Activated CD8-positive, alpha-beta memory T cell treated with anti-CD3 and anti-CD28 coated beads for 1 hour (primary cell): ENCODE measurements around the gene ABCA13.

Source experiments
- DNase-seq, 2 donors: peaks; one replicate each; pipeline ENCODE4 v3.0.0-alpha.2; 2020; ENCODE audit warnings: low read depth in 1 of 2; ENCODE audit errors: extremely low read depth in 1 of 2

Gene ABCA13

DNA sequence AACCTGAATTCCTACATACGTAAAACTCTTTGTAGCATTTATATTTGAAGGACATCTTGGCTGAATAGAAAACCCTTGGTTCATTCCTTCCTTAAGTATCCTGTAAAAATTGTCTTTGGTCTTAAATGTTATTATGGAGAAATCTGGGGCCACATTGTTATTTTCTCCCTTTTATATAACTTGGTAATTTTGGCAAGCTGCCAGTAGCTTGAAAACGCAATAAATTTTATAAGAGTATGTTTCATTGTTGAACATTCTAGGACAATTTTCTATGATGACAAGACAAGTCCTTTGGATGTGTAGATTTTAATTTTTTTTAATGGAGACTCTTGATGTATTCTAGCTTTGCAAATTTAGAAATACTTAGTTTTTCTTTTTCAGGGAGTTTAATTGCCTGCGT lies 191.9 kb downstream of the ABCA13 start:
- DNase-seq: no peak

DNA sequence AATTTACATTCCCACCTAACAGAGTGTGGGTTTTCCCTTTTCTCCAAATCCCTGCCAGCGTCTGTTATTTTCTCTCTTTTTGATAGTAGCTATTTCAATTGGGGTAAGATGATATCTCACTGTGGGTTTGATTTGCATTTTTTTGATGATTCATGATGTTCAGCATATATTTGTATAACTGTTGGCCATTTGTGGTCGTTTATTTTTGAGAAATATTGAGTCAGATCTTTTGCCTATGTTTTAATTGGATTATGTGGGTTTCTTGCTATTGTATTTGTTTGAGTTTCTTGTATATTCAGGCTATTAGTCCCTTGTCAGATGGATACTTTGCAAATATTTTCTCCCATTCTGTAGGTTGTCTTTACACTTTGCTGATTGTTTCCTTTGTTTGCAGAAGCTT lies 193.8 kb downstream of the ABCA13 start:
- no peak for DNase-seq

DNA sequence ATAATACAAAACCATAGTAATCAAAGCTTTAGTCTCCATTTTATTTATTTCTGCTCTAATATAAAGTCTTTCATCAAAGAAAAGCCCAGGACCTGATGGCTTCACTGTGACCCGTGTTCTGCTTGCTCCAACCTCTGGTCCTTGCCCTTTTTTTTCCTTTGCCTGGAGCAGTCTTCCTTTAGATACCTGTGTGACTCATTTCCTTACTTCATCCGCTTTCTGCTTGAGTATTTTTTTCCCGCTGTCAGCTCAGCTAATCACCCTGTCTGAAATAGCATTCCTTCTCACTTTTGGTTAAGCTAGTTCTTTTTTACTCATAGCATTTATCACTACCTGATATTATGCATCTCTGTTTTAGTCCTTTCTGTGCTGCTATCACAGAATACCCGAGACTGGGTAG lies 194.8 kb downstream of the ABCA13 start:
- no peak for DNase-seq

DNA sequence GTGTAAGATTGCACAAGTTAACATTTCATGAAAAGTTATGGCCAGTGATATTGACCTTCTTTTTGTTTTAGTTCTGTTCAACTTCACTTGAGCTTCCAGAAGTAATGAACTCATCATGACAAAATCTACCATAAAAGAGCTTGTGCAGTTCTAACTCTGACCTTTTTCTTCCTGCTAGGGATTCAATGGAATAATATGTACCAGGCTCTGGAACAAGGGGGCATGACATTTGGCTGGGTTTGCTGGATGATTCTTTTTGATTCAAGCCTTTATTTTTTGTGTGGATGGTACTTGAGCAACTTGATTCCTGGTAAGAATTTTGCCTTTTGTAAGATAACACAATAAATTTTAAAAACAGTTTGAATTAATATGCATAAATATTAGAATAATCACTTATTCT lies 205.0 kb downstream of the ABCA13 start:
- no peak for DNase-seq

DNA sequence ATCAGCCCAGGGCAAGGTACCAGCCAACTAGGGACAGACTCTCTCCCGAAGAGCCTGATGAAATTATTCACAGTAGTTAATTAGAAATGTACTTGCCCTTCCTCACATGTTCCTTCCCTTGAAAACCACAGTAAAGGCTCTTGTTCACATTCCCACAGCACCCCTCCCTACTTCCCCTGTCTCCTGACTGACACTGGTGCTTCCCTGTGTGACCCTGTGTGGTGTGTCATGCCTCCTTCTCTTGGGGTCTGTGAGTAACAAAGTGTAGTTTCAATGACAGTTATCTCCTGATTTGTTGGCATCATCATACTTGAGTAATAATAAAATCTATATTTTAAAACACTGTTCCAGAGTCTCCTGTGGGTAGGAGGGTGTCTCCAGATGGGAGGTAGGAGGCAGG lies 209.7 kb downstream of the ABCA13 start:
- no peak for DNase-seq

DNA sequence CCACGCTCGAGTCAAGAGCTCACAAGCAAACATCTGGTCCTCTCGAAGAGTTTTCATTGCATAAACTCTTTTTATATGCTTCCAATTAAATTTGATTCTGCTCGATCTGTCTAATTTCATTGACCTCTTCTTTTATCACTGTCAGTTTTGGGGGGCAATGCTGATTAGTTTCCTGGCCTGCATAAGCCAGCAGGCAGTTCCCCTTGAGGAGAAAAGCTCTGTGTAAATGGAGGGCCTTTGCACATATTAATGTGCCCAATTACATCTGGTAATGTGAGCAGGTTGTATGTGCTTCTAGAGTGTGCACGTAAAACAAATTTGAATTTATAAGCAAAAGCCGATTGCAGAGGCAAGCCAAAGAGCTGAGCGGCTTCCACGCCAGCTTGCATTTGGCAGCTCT lies 210.3 kb downstream of the ABCA13 start:
- DNase-seq: no peak

DNA sequence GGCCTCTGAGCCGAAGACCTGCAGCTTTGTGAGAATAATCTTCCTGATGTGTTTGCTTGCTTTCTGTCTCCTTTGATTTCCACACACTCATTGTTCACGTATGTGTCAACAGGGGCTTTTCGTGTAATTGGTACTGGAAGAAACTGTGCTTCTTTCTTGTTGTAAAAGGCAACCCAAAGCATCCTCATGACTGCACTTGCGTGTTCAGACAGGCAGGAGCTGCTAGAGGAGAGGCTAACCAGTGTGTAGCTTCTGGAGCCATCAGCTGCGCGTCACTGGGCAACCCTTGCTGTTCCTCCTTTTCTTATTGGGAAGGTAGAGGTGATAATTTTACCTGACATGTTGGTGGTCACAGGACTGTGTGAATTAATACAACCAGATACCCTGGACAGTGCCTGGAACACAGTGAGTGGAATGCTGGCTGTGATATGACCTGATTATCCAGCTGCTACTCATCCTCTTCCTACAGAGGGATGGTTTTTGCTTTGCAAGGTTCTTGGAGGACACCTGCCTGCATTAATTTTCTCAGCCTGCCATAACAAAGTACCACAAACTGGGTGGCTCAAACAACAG lies 213.0 kb downstream of the ABCA13 start:
- DNase-seq: no peak

DNA sequence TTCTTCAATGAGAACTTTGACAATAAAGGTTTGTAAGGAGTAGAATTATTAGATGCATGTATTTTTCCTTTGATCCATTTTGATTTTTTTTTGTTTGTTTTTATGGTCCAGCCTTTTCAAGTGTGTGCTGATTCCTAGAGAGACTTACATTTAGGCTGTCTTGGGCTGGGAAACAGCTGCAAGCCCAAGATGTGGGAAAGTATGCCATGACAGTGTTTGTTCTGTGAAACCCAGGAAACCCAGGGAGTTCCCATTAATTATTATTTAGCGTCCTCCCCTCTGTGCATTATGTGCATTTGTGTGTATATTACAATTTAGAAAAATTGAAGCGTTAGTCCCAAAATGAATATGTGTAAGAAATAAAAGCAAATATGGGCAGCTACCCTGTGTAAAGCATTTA lies 216.7 kb downstream of the ABCA13 start:
- no peak for DNase-seq

DNA sequence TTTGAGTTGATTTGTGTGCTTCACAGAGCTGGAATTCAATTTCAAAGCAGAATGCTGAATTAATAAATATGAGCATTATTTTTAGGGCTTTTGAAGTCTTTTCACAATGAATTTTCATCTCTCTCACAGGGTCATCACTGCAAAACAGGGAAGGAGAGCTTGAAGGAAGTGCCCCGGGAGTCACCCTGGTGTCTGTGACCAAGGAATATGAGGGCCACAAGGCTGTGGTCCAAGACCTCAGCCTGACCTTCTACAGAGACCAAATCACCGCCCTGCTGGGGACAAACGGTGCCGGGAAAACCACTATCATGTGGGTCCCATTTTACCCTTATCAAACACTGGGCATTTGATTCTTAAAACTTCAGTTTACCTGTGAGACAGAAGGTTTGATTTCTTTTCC lies 217.7 kb downstream of the ABCA13 start:
- no peak for DNase-seq

DNA sequence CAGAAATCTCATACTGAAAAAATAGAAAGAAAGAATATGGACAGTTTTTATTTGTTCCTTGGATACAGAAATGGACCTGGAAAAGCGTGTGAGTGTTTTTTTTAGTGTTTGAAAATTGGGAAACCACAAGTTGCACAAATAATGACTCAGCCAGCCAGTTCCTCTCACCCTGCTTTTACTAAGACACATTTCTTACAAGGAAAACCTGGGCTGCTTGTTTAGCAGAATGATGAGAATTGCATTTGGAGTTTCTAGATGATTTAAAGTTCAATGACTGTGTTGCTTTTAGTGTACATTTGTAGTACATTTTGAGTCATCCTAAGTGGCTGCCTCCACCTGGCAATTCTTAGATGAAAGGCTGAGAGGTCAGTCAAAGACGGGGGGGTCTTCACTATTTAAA lies 218.7 kb downstream of the ABCA13 start:
- no peak for DNase-seq

DNA sequence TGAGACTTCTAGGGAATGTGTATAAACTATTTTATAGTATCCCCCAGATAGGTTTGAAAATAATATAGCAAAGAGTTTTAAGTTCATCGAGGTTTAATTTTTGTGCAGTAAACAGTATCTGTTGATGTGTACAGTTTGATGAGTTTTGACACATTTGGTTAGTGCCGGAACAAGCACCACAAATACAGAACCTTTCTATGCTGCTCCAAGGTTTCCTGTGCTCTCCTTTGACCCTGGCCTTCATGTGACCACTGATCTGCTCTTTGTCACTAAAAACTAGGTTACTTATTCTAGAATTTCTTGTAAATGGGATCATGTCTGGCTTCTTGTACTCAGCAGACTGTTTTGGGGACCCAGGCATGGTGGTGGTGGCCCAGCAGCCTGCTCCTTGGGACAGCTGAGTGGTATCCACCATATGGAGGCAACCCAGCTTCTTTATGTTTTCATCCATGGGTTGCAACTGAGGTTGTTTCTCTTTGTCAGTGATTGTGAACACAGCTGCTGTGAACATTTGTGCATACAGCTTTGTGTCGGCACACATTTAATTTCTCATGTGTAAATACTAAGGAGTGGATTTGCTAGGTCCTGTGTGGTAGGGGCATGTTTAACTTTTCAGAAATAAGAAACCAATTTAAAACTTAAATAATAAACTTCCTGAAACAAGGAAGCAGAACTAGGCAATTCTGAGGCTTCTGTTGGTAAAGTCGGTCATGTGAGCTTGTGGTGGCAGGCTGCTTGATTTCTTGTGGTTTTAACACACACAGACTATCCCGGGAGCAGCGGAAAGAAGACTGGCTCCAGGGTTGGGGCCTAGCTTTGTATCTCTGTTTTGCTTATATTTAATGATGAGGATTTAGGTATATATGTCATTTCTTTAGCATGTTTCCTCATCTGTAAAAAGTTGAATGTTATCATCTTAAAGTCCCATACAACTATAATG lies 219.4 kb downstream of the ABCA13 start:
- no peak for DNase-seq

DNA sequence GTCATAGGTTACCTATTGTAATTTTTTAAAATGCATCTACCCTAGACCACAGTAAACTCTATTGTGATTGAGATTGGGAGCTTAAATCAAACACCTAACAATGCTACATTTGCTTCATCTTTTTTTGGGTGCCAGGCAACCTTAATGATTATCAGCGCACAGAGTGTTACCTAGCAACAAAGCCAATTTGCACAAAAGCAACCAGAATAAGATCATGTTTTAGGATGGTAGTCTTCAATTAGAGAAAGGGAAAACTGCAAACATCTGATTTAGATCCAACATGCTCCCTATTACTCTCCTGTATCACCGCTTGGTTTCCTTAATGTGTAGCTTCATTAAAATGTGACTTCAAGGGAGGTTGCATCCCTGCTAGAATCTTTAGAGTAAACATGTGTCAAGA lies 226.9 kb downstream of the ABCA13 start:
- DNase-seq: no peak

DNA sequence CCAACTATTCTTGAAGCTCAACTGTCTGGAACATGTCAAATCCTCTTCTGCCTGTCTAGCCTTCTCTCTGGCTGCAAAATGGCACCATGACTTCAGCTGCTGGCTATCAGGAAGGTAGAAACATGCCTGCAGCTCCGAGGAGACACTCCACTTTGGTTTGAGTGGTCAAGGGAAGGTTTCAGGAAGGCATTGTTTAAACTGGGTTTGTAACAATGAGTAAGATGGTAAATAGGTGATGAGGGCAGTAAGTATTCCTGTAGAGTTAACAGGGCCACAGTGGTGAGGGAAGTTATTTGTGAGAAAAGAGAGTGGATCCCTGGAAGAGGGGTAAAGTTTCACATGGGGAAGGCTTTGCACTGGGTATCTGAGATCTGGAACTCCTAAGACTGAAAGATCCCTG lies 231.5 kb downstream of the ABCA13 start:
- DNase-seq: no peak

DNA sequence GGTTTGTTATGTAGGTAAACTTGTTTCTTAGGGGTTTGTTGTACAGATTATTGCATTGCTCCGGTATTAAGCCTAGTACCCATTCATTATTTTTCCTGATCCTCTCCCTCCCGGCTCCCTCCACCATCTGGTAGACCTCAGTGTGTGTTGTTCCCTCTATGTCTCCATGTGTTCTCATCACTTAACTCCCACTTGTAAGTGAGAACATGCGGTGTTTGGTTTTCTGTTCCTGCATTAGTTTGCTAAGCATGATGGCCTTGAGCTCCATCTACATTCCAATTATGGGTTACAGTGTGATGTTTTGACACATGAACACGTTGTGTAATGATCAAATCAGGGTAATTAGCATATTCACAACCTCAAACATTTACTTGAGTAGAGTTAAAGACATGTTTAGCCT lies 237.5 kb downstream of the ABCA13 start:
- DNase-seq: no peak

DNA sequence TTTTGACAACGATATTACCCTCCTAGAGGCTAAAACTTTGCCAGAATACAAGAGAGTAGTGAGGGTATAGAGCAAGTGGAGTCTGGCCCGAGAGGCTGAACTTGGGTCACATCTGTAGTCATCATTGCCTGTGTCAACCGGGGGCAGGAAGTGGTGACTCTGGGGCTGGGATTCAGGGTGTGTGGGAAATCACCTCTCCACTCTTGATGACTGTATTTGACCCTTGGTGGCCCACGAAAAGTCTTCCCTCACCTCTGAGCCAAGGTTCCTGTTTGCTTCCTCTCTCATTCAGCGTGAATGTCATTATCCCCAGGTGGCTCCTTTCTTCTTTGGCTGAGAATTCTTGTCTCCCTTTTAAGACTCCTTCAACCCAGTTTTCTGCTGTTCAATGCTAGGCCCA lies 240.4 kb downstream of the ABCA13 start:
- DNase-seq: no peak

DNA sequence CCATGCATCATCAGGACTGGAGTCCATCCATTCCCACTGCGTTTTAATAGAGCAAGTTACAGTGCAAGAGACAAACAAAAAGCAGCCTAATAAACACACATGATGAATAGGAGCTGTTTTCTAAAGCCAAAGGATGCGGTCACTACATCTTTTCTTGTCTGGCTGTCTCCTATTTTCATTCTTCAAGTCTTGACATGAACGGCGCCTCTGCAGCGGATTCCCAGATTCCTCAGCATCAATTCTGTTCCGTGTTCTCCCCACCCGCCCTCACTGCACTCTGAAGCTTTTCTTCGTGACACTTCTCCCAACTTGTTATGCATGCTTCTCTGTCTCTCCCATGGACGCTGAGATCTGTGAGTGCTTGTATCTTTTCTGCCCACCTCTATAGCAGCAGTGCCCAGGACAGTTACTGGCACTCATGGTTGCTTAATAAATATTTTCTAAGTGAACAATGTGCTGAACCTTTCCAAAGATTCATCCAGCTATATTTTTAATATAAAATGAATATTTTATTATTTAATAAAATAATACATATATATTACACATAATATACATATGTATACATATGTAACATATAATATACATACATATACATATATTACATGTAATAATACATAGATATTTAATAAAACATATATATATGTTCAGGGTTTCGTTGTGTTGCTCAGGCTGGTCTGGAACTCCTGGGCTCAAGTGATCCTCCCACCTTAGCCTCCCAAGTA lies 242.9 kb downstream of the ABCA13 start:
- no peak for DNase-seq

DNA sequence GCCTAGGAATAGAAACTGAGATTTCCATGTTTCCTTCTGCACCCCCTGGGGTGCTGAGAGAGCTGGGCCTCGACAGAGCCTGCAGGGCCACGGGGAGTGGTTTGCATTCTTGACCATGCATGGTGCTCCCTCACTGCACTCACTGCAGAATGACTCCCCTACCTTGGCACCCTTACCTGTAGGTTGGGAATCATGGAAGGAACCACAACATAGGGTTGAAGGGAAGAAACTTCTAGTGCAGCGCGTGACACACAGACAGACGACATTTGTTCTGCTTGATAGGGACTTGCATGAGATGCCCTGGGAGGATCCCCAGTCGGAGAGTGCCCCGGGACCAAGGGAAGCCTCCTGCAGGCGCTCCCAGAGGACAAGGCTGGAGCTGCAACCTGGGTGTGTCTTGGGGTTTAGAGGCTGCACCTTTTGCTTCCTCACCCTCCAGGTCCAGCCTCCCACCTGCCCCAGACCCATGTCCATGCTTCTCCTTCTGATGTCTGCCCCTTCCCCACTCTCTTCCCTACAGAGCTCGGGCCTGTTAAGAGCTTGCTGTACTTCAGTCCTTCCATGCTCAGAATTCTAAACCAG lies 245.2 kb downstream of the ABCA13 start:
- DNase-seq: no peak

DNA sequence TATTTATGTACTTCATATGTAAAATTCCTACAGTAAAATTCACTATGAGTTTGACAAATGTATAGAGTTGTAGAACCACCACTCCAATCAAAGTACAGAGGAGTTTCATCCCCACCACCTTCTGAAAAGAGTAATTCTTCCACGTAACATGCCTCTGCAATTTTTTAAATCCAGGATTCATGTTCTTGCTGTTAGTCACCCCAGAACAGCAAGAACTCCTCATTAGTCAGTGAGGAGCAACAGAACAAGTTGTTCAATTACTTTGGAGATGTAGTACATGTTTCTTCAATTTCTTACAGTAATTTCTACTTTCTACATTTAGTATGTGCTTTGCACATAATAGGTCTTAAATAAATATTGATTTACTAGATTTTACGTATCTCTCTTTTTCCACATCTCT lies 248.1 kb downstream of the ABCA13 start:
- DNase-seq: no peak

DNA sequence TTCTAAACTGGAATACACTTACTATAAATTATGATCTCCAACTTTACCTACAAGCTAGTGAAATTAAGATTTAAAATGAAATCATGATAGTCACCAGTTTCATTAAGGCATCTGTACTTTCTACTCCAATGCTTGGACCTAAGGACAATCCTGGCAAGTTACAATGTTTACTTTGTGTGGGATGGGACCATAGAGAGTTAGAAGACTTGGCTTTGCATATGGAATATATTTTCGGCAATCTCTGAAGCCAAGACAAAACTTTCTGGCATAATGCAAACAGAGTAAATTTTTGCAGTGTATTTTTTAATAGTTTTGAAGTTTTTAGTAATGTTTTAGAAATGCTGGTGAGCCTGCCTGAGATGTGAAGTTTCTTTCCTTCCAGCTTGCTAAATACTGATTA lies 248.9 kb downstream of the ABCA13 start:
- no peak for DNase-seq

DNA sequence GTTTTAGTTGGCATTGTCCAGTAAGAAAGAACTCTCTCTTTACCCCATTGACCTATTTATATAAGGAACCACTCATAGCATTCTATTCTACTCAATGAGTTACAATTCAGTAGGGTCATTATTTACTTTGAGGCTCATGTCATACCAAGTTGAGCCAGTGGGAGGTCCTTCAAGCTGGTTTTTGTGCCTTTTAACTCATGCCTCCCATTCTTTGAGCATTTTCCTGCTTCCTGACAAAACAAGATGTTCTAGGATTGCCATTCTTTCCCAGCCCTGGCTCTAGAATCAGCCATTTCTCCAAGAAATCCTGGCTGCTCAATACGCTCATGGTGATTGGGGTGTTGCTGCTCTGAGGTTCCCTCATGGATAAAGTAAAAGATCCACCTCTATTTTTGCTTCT lies 250.1 kb downstream of the ABCA13 start:
- DNase-seq: no peak

DNA sequence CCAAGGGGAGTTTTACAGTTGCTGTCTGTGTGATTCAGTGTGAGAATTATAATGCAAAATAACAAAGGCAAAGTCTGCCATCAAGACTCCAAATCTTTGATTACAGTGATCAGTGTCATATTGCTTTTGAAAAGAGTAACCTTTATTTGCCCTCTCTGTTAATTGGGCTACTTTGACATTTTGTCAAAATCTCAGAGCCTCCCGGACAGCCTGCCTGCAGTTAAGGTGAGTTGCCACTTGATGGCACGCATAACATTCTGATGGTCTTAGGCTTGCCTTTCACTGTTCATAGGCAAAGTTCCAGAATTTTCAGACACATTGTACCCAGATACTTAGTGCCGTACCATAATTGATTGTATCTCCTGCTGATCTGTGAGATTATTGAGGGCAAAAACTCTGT lies 253.5 kb downstream of the ABCA13 start:
- DNase-seq: no peak
